ENCODE results near the gene SART1.

DNA sequence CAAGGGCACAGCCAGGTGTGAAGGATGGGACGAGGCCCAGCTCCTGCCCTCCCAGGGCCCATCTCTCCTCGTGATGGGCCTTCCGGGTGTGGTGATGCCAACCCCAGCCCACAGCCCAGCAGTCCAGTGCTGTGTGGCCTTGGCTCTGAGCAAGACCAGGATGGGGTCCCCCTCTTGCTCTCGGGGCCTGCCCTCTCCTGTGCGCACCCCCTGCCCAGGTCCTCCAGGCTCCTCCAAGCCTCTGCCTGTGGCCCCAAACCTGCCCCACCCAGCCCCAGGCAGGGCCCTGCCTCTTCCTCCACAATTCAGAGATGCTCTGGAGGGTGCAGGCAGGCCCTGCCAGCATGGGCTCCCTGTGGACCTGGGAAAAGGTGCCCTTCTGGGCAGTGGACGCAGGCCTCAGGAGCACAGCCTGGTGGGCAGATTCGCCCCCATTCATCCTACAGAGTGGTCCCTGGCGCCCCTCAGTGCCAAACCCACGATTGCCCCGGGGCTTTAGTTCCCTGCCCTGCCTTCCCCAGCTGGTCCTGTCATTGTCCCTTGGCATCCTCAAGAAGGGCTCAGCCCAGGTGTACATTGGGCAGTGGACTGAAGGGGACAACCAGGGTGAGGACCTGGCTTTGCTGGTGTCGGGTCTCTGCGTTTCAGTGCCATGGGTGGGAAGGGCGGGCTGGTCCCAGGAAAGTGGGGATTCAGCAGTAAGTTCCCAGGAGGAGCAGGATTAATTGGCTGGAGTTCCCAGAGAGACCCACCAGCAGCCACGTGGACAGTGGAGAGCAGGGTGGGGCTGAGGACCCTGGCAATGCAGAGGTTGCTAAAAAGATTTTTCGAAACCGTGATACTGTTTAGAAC is 20.7 kb downstream of the SART1 start:
- TF ChIP-seq, protein P1, sequence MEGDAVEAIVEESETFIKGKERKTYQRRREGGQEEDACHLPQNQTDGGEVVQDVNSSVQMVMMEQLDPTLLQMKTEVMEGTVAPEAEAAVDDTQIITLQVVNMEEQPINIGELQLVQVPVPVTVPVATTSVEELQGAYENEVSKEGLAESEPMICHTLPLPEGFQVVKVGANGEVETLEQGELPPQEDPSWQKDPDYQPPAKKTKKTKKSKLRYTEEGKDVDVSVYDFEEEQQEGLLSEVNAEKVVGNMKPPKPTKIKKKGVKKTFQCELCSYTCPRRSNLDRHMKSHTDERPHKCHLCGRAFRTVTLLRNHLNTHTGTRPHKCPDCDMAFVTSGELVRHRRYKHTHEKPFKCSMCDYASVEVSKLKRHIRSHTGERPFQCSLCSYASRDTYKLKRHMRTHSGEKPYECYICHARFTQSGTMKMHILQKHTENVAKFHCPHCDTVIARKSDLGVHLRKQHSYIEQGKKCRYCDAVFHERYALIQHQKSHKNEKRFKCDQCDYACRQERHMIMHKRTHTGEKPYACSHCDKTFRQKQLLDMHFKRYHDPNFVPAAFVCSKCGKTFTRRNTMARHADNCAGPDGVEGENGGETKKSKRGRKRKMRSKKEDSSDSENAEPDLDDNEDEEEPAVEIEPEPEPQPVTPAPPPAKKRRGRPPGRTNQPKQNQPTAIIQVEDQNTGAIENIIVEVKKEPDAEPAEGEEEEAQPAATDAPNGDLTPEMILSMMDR (IDR thresholded peaks at IDR 0.05; ENCODE audit: poor library complexity, severe bottlenecking): no peak
- no peak for TF ChIP-seq POLR2AphosphoS5 (IDR thresholded peaks at IDR 0.05)
- no peak for TF ChIP-seq EP300 (conservative IDR thresholded peaks at IDR 0.05; ENCODE audit: poor library complexity, severe bottlenecking)
- TF ChIP-seq, protein P2, sequence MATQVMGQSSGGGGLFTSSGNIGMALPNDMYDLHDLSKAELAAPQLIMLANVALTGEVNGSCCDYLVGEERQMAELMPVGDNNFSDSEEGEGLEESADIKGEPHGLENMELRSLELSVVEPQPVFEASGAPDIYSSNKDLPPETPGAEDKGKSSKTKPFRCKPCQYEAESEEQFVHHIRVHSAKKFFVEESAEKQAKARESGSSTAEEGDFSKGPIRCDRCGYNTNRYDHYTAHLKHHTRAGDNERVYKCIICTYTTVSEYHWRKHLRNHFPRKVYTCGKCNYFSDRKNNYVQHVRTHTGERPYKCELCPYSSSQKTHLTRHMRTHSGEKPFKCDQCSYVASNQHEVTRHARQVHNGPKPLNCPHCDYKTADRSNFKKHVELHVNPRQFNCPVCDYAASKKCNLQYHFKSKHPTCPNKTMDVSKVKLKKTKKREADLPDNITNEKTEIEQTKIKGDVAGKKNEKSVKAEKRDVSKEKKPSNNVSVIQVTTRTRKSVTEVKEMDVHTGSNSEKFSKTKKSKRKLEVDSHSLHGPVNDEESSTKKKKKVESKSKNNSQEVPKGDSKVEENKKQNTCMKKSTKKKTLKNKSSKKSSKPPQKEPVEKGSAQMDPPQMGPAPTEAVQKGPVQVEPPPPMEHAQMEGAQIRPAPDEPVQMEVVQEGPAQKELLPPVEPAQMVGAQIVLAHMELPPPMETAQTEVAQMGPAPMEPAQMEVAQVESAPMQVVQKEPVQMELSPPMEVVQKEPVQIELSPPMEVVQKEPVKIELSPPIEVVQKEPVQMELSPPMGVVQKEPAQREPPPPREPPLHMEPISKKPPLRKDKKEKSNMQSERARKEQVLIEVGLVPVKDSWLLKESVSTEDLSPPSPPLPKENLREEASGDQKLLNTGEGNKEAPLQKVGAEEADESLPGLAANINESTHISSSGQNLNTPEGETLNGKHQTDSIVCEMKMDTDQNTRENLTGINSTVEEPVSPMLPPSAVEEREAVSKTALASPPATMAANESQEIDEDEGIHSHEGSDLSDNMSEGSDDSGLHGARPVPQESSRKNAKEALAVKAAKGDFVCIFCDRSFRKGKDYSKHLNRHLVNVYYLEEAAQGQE (IDR thresholded peaks at IDR 0.05; ENCODE audit: borderline replicate concordance): no peak
- no peak for TF ChIP-seq EZH2 (IDR thresholded peaks at IDR 0.05; ENCODE audit: borderline replicate concordance, insufficient read depth, low read length, poor library complexity, severe bottlenecking)
- no peak for TF ChIP-seq TAF1 (IDR thresholded peaks at IDR 0.05; ENCODE audit: low read depth)
